IPS-NIHi7 (cell line): Measurements from ENCODE around the gene TRABD2A.
"Not testable (repeated sequence)": the region's sequence is repeated elsewhere in the genome, so short reads cannot be mapped to it uniquely, and the experiment has no call there.

Experiments used
- DNase-seq: peaks from one replicate; pipeline ENCODE4 v3.0.0; 2012; ENCODE audit warnings: mixed read lengths; ENCODE audit errors: extremely low spot score

Gene TRABD2A

GRCh38 chr2:84778911-84779690 lies 101.8 kb downstream of the TRABD2A start:
- DNase-seq = no peak

GRCh38 chr2:84776011-84776410 lies 104.9 kb downstream of the TRABD2A start:
- DNase-seq = no peak

GRCh38 chr2:84773562-84773961 lies 107.3 kb downstream of the TRABD2A start:
- DNase-seq = not testable (repeated sequence)
